Erythroblast (primary cell): ENCODE results near the gene MIPOL1.

ENCODE experiments used
- GATA1 ChIP-seq: IDR thresholded peaks from 2 replicates; pipeline ENCODE4 v1.6.1; 2011; ENCODE audit warnings: low read depth, mild to moderate bottlenecking, control low read depth, low read length, moderate library complexity
- POLR2A ChIP-seq: IDR thresholded peaks from 2 replicates; pipeline ENCODE4 v1.6.1; 2011; ENCODE audit warnings: mild to moderate bottlenecking, low read length

GRCh38 chr14:37257501-37258070 is 59.8 kb downstream of the MIPOL1 start:
- TF ChIP-seq POLR2A (no peak), GATA1 (no peak)
